ENCODE results near the gene MZT2B. TPM values are rescaled to one million over a fixed set of nuclear protein-coding genes. Genes with fewer than 3 reads are reported as not detected.
A peak's percentile ranks its signal among the peaks of the same experiment; 100 is the strongest.
"Not testable (repeated sequence)": the region's sequence is repeated elsewhere in the genome, so short reads cannot be mapped to it uniquely, and the experiment has no call there.

Gene MZT2B
- 100 to 1,000 TPM; 366 to 371 TPM for total RNA-seq

- Mint-ChIP-seq H3K27ac (peak within 1 kb of the TSS; percentile 93), H3K4me1 (peaks cover 12% of the 10 kb centered on the region), H3K36me3 (peaks cover 35% of the 10 kb centered on the region), H3K4me3 (peak within 1 kb of the TSS; percentile 93)
- not testable (repeated sequence) for H3K27me3 Mint-ChIP-seq, H3K9me3 Mint-ChIP-seq
- DNase-seq, result peak; percentile 94
Observed at GRCh38 chr2:130181880-130182682, at the start of gene MZT2B. MZT2B (plus strand) TSS chr2:130182262; CDS start chr2:130182283, 21 bp downstream.

DNA sequence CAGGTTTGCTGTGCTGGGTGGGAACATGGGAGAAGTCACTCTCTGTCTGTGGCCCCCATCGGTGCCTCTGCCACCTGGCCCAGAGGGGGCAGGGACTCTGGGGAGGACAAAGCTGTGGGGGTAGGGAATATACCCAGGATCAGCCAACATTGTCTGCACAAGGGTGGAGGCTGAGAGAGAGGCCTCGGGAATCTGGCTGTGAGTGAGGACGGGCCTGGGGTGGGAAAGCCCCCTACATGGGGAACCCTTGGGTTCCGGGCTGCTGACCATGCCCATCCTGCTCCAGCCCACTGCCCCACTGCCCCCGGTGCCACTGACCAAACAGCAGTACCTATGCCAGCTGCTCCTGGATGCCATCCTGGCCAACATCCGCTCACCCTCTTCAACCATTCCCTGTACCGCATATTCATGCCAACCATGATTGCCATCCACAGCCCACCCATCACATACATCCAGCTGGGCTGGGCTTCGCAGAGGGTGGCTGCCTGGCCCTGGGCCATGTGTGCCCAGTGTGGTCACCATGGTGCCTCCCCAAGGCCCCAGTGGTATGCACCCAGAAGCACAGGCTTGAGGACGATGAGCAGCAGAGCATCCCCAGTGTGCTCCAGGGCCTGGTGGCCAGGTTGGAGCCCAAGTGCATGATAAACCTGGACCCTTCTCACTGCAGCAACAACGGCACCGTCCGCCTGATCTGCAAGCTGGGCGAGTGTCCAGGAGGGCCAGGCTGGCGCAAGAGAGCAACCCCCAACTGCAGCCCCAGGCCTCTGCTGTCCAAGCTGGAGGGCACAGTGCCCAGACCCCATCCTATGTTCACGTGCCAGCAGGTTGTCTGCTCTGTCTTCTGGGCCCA lies 46.1 kb upstream of the MZT2B start:
- H3K4me3 Mint-ChIP-seq, result no peak overlapping the region
- no peak for DNase-seq
- H3K27me3 Mint-ChIP-seq, result peaks cover 3% of the 10 kb centered on the region
- peaks cover 2% of the 10 kb centered on the region for H3K4me1 Mint-ChIP-seq
- H3K27ac Mint-ChIP-seq, result no peak overlapping the region
- H3K36me3 Mint-ChIP-seq, result no peaks in the 10 kb centered on the region
- no peaks in the 10 kb centered on the region for H3K9me3 Mint-ChIP-seq

- H3K27ac Mint-ChIP-seq, H3K9me3 Mint-ChIP-seq, H3K36me3 Mint-ChIP-seq, H3K4me1 Mint-ChIP-seq, H3K27me3 Mint-ChIP-seq, H3K4me3 Mint-ChIP-seq, DNase-seq: not testable (repeated sequence)
Observed at GRCh38 chr2:130136546-130136945, 45.5 kb upstream of the MZT2B start.

DNA sequence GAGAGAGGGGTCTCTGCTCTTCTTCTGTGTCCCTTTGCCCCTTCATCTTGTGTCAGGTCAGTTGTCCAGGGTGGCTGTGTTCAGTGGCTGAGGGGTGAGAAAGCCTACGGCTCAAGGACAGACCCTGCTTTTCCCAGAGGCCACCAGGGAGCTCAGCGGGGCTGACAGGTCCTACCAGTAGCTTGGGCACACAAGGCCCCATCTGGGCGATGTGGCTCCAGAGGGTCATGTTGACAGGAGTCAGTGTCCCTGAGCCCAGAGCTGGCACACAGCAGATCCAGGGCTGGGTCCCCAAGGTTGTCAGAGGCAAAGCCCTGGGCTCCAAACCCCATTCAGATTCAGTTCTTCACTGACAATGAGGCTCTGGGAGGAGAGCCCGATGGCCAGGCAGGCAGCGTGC lies 44.9 kb upstream of the MZT2B start:
- H3K27me3 Mint-ChIP-seq, H3K9me3 Mint-ChIP-seq, H3K36me3 Mint-ChIP-seq, DNase-seq, H3K4me1 Mint-ChIP-seq, H3K4me3 Mint-ChIP-seq, H3K27ac Mint-ChIP-seq: not testable (repeated sequence)

DNA sequence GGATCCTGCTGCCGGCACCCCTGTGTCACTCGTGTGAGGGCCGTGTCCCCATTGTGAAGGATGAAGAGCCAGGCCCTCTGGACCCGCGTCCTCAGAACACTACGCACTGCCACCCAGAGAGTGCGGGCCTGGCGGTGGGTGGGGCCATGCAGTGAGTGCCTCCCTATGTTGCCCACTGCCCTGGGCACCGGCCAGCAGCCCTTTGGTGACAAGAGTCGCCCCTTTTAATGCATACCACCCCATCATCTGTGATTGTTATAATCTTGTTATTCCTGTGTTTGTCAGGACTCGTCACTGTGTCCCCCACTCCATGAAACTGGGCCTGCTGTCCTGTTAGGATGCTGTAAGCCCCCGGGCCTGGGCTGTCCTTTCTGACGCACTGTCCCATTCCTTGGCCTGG lies 43.7 kb upstream of the MZT2B start:
- H3K27ac Mint-ChIP-seq, DNase-seq, H3K9me3 Mint-ChIP-seq, H3K36me3 Mint-ChIP-seq, H3K4me1 Mint-ChIP-seq, H3K27me3 Mint-ChIP-seq, H3K4me3 Mint-ChIP-seq: not testable (repeated sequence)

DNA sequence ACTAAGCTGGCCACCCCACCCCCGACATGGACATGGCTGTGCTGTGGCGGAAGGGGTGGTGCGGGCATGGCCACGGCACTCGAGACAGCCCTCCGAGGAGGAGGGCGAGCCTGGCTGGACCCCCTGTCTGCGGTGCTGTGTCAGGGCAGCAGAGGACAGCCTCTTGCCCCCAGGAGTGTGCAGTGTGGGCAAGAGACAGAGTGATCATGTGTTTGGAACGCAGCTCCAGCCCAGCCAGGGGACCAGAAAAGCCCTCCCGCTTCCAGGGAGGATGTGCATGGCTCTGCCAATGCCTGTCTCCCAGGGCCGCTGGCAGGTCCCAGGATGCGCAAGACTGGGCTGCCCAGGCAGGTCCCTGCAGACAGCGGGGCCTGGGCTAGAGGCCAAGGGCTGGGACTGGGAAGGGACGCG lies 43.2 kb upstream of the MZT2B start:
- H3K27me3 Mint-ChIP-seq, H3K4me1 Mint-ChIP-seq, H3K9me3 Mint-ChIP-seq, H3K4me3 Mint-ChIP-seq, DNase-seq, H3K36me3 Mint-ChIP-seq, H3K27ac Mint-ChIP-seq: not testable (repeated sequence)

DNA sequence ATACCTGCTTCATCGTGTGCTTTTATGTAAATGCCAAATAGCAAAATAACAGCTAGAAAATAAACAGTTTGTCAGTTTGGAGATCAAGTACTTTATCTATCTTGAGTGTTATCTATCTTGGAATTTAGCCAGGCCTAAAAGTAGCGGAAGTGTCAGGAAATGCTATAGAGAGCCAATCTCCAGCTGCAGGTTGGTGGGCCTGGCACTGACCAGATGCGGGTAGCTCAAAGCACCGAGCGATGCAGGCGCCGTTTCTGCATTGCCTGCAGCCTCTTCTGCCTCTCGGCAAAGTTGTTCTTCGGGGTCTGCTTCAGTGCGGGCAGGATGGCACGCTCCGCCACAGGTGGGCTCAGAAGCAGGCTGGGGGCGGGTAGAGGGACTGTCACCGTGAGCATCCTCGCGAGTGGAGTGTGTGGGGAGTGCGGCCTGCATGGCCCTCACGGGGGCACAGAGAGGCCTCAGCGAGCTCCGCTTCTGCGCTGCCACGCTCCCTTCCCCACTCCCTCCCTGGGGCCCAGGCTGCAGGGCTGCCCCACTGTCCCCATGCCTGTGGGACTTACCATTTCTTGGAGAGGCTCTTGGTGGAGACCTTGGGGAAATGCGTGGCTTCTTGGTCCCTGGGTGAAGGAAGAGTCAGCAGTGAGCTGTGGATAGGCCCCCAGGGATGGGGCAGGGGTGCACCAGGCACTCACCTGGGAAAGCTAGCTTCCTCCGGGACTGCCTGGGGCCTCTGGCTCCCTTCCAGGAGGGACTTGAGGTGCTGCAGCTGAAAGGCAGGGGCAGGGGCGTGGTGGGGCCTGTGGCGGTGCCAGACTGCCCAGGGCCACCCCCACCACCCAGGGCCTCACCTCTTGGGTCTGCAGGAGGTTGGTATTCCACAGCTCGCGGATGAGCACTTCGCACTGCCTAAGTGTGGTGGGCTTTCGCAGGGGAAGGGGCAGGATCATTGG lies 42.5 kb upstream of the MZT2B start:
- H3K9me3 Mint-ChIP-seq, DNase-seq, H3K27me3 Mint-ChIP-seq, H3K36me3 Mint-ChIP-seq, H3K4me1 Mint-ChIP-seq, H3K4me3 Mint-ChIP-seq, H3K27ac Mint-ChIP-seq: not testable (repeated sequence)

DNA sequence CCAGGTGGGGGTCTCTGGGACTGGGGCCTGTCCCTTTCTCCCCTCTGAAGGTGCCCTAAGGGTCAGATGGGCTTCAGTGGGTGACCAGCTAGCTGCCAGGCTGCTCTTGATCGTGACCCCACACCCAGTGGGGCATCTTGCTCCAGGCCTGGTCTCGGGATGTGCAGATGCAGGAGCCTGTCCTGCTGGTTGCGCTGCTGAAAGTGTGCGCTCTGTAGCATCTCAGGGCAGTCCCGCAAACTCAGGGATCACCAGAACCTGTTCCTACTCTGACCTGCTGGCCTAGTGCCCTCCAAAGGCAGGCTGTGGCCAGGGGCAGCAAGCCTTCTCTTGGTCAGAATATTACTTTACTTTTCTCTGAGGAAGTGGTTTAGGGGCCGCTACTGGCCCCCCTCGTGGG lies 41.5 kb upstream of the MZT2B start:
- H3K4me3 Mint-ChIP-seq, H3K9me3 Mint-ChIP-seq, H3K4me1 Mint-ChIP-seq, H3K36me3 Mint-ChIP-seq, H3K27ac Mint-ChIP-seq, H3K27me3 Mint-ChIP-seq, DNase-seq: not testable (repeated sequence)

- DNase-seq, H3K27ac Mint-ChIP-seq, H3K4me1 Mint-ChIP-seq, H3K36me3 Mint-ChIP-seq, H3K27me3 Mint-ChIP-seq, H3K4me3 Mint-ChIP-seq, H3K9me3 Mint-ChIP-seq: not testable (repeated sequence)
Observed at GRCh38 chr2:130141002-130141401, 41.1 kb upstream of the MZT2B start.

GRCh38 chr2:130141645-130142370 lies 40.3 kb upstream of the MZT2B start:
- not testable (repeated sequence) for DNase-seq, H3K4me3 Mint-ChIP-seq, H3K9me3 Mint-ChIP-seq, H3K27ac Mint-ChIP-seq, H3K36me3 Mint-ChIP-seq, H3K27me3 Mint-ChIP-seq, H3K4me1 Mint-ChIP-seq

GRCh38 chr2:130142396-130143265 lies 39.4 kb upstream of the MZT2B start:
- H3K27ac Mint-ChIP-seq, H3K9me3 Mint-ChIP-seq, DNase-seq, H3K36me3 Mint-ChIP-seq, H3K4me1 Mint-ChIP-seq, H3K27me3 Mint-ChIP-seq: not testable (repeated sequence)
- H3K4me3 Mint-ChIP-seq, result peak overlapping the region; percentile 45

DNA sequence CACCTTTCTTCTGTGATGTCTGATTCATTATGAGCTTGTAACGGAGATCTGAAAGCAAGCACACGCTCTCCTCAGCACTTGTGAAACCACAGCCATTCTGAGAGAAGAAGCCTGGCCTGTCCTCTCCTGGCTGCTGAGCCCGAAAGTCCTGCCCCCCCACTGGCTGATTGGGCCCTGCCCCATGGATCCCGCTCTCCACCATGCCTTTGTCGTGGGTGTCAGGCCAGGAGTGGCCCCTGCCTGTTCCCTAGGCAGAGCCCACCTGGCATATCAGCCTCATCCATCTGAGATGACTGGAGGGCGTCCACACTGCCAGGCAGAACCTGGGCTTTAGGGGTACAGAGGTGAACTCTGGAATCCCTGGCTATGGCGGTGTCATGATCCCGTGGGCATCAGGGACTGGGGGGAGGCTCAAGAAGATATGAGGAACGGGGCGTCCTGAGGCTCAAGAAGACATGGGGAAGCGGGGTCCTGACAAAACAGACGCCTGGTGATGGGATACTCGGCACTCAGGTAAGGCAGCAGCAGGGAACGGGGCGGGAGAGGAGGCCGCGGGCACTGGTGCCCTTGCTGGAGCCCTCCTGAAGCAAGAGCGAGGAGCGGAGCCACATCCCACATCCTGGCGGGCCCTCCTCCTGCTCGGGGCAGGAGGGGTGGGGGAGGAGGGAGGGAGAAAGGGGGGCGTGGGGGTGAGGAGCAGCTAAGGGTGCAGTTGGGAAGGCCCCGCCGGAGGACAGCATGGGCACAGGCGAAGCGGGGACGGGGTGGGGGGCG lies 38.6 kb upstream of the MZT2B start:
- not testable (repeated sequence) for DNase-seq, H3K36me3 Mint-ChIP-seq, H3K27ac Mint-ChIP-seq, H3K9me3 Mint-ChIP-seq, H3K4me1 Mint-ChIP-seq, H3K27me3 Mint-ChIP-seq
- H3K4me3 Mint-ChIP-seq, result peak overlapping the region; percentile 52

DNA sequence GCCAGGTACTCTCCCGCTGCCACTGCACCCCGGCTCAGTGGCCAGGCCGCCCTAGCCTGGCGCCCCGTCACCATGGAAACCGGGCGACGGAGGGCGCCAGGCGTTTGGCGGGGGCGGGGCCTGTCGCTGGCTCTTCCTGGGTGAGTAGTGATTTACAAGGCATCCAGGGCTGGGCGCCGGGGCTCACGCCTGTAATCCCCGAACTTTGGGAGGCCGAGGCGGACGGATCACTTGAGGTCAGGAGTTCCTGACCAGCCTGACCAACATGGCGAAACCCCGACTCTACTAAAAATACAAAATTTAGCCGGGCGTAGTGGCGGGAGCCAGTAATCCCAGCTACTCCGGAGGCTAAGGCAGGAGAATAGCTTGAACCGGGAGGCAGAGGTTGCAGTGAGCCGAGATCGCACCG lies 37.1 kb upstream of the MZT2B start, which contains the start of gene CCDC74B:
TSS of gene CCDC74B (minus strand) at position 107 of the 409 bp plus-strand sequence. CDS start 116 bp downstream, outside the sequence.
- H3K27me3 Mint-ChIP-seq, H3K36me3 Mint-ChIP-seq, H3K4me1 Mint-ChIP-seq, H3K9me3 Mint-ChIP-seq, H3K27ac Mint-ChIP-seq: not testable (repeated sequence)
- DNase-seq, result peak; percentile 77
- H3K4me3 Mint-ChIP-seq, result peak within 1 kb of the TSS; percentile 77

Data from activated naive CD8-positive, alpha-beta T cell treated with anti-CD3 and anti-CD28 coated beads for 36 hours (primary cell).